ENCODE results near the gene ZNF208. TPM values are rescaled to one million over a fixed set of nuclear protein-coding genes. Genes with fewer than 3 reads are reported as not detected.
"Not testable (repeated sequence)": the region's sequence is repeated elsewhere in the genome, so short reads cannot be mapped to it uniquely, and the experiment has no call there.

ZNF208 gene
- total RNA-seq, 1 donor from 2014 or later: 0.13 TPM

- DNase-seq (ENCODE audit: low read depth in 2 of 2): not testable (repeated sequence)
Observed at GRCh38 chr19:21884786-21885185, 126.0 kb downstream of the ZNF208 start.

GRCh38 chr19:21883516-21883915 lies 127.2 kb downstream of the ZNF208 start:
- DNase-seq (ENCODE audit: low read depth in 2 of 2): no peak

Other genes starting within 250 kb of the ZNF208 start
- gene ZNF100, start 243.4 kb downstream of the ZNF208 start, total RNA-seq: 3.7 and 4.3 TPM in 2 replicates
- gene ZNF43, start 174.8 kb downstream of the ZNF208 start, total RNA-seq: 5.8 and 9.6 TPM in 2 replicates
- 1.8 and 2.3 TPM in 2 replicates for gene ZNF257, start 41.5 kb upstream of the ZNF208 start, total RNA-seq
- 0.13 and 0.38 TPM in 2 replicates for gene ZNF676, start 186.0 kb upstream of the ZNF208 start, total RNA-seq

All from dermis microvascular lymphatic vessel endothelial cell (primary cell).